SK-N-SH (cell line): Measurements from ENCODE around the gene C8G. TPM values are rescaled to one million over a fixed set of nuclear protein-coding genes. Genes with fewer than 3 reads are reported as not detected.

ENCODE experiments used
- CTCF ChIA-PET: fragments of 300-600, 350-600 bp; formaldehyde crosslinking; extraction: SDS; loops from one replicate; lab custom pipeline; 2021; lab: Yijun Ruan, JAX
- POLR2A ChIA-PET: fragments of 350-600 bp; sonication (Branson Sonifier 250); formaldehyde crosslinking; extraction: SDS; loops from one replicate; lab custom pipeline; 2020; ENCODE audit warnings: antibody characterized with exemption, inconsistent platforms; lab: Yijun Ruan, JAX
- DNase-seq: peaks from one replicate; pipeline ENCODE4 v3.0.0; 2012
- H2AFZ ChIP-seq: fragments of 200-600 bp; sonication (generic); 2 replicates; pipeline ENCODE4 v1.8.1; 2016; ENCODE audit warnings: antibody characterized with exemption, mild to moderate bottlenecking, low read depth
- H3F3A ChIP-seq: fragments of 200-600 bp; sonication (generic); replicated peaks from 2 replicates; pipeline ENCODE3; 2016; ENCODE audit warnings: antibody characterized with exemption, mild to moderate bottlenecking; ENCODE audit not compliant: insufficient read depth
- H3K27ac ChIP-seq, 2 experiments: fragments of 200-500 bp in 1 of 2; fragments of 200-600 bp in 1 of 2; sonication (Bioruptor generic) in 1 of 2; sonication (generic), shearing (Covaris generic) in 1 of 2; 2 replicates each; pipeline versions ENCODE4 v1.5.1 to v1.6.1; 2014 to 2016; ENCODE audit warnings: low read depth in 2 of 2, inconsistent platforms in 1 of 2, low read length in 1 of 2, mild to moderate bottlenecking in 1 of 2, mixed read lengths in 1 of 2
- H3K27me3 ChIP-seq: fragments of 200-600 bp; sonication (generic), shearing (Covaris generic); 2 replicates; pipeline ENCODE4 v1.6.1; 2016; ENCODE audit warnings: mixed run types; ENCODE audit not compliant: insufficient read depth
- H3K36me3 ChIP-seq, 2 experiments: fragments of 200-500 bp in 1 of 2; fragments of 200-600 bp in 1 of 2; sonication (Bioruptor generic) in 1 of 2; sonication (generic) in 1 of 2; replicated peaks in 1 of 2; 2 replicates each; pipeline versions ENCODE3 to v1.5.1; 2014 to 2016; ENCODE audit warnings: low read length in 1 of 2, mild to moderate bottlenecking in 1 of 2; ENCODE audit not compliant: insufficient read depth in 2 of 2, control insufficient read depth in 1 of 2
- H3K4me1 ChIP-seq, 2 experiments: fragments of 200-500 bp in 1 of 2; fragments of 200-600 bp in 1 of 2; sonication (Bioruptor generic) in 1 of 2; sonication (generic), shearing (Covaris generic) in 1 of 2; 2 replicates each; pipeline versions ENCODE4 v1.5.1 to v1.6.1; 2014 to 2016; ENCODE audit warnings: low read depth in 1 of 2, low read length in 1 of 2, mixed run types in 1 of 2; ENCODE audit not compliant: insufficient read depth in 2 of 2, control insufficient read depth in 1 of 2
- H3K4me2 ChIP-seq: fragments of 200-600 bp; sonication (generic), shearing (Covaris generic); 2 replicates; pipeline ENCODE4 v1.6.1; 2017; ENCODE audit warnings: mixed run types
- H3K4me3 ChIP-seq, 2 experiments: fragments of 200-500 bp in 1 of 2; fragments of 200-600 bp in 1 of 2; sonication (Bioruptor generic) in 1 of 2; sonication (generic), shearing (Covaris generic) in 1 of 2; 2 replicates each; pipeline versions ENCODE4 v1.5.1 to v1.8.1; 2014 to 2016; ENCODE audit warnings: low read depth in 2 of 2, inconsistent platforms in 1 of 2, low read length in 1 of 2, mild to moderate bottlenecking in 1 of 2, mixed read lengths in 1 of 2, moderate library complexity in 1 of 2
- H3K79me2 ChIP-seq: fragments of 200-600 bp; sonication (generic); 2 replicates; pipeline ENCODE4 v1.8.1; 2017; ENCODE audit warnings: mild to moderate bottlenecking; ENCODE audit not compliant: insufficient read depth
- H3K9ac ChIP-seq: fragments of 200-600 bp; sonication (generic); 2 replicates; pipeline ENCODE4 v1.6.1; 2017; ENCODE audit warnings: mixed run types
- H3K9me2 ChIP-seq: fragments of 200-600 bp; sonication (generic); 2 replicates; pipeline ENCODE4 v1.6.1; 2017; ENCODE audit warnings: mixed run types
- H3K9me3 ChIP-seq: fragments of 200-600 bp; sonication (generic); 2 replicates; pipeline ENCODE4 v1.6.1; 2017; ENCODE audit warnings: mixed run types, mild to moderate bottlenecking, moderate library complexity
- H4K20me1 ChIP-seq: fragments of 200-600 bp; sonication (generic); 2 replicates; pipeline ENCODE4 v1.6.1; 2017; ENCODE audit warnings: mild to moderate bottlenecking, mixed run types; ENCODE audit not compliant: insufficient read depth
- CHD2 ChIP-seq: fragments of 150-350 bp; IDR thresholded peaks from 2 replicates; pipeline ENCODE4 v1.6.1; 2018; ENCODE audit warnings: low read length; ENCODE audit not compliant: partially characterized antibody
- CTCF ChIP-seq: fragments of 200-600 bp; sonication (generic); IDR thresholded peaks from 2 replicates; pipeline ENCODE4 v1.6.1; 2017; ENCODE audit warnings: antibody characterized with exemption, mild to moderate bottlenecking, moderate library complexity
- EZH2phosphoT487 ChIP-seq: fragments of 200-600 bp; sonication (generic); IDR thresholded peaks from 2 replicates; pipeline ENCODE4 v1.6.1; 2017; ENCODE audit warnings: low read depth, mixed run types, mild to moderate bottlenecking, antibody characterized with exemption, moderate library complexity, borderline replicate concordance
- FOXM1 ChIP-seq: IDR thresholded peaks from 2 replicates; pipeline ENCODE4 v1.4.0; 2012; ENCODE audit warnings: low read depth, mild to moderate bottlenecking
- GATA2 ChIP-seq: sonication (generic); formaldehyde crosslinking; IDR thresholded peaks from 2 replicates; pipeline ENCODE4 v1.5.0; 2020; ENCODE audit warnings: mild to moderate bottlenecking, missing genetic modification reagents
- MEF2A ChIP-seq: IDR thresholded peaks from 2 replicates; pipeline ENCODE4 v1.4.0; 2012; ENCODE audit warnings: low read depth, borderline replicate concordance
- MXI1 ChIP-seq: IDR thresholded peaks from 2 replicates; pipeline ENCODE4 v1.6.1; 2012; ENCODE audit warnings: mild to moderate bottlenecking, low read depth, low read length, improper control_type of control experiment
- NFIC ChIP-seq: IDR thresholded peaks from 2 replicates; pipeline ENCODE4 v1.4.0; 2012; ENCODE audit warnings: borderline replicate concordance
- RAD21 ChIP-seq: IDR thresholded peaks from 2 replicates; pipeline ENCODE4 v1.6.1; 2012; ENCODE audit warnings: mild to moderate bottlenecking, low read length
- REST ChIP-seq: IDR thresholded peaks from 2 replicates; pipeline ENCODE4 v1.6.1; 2012; ENCODE audit warnings: mild to moderate bottlenecking, low read depth, low read length, moderate library complexity
- TAF1 ChIP-seq: IDR thresholded peaks from 2 replicates; pipeline ENCODE4 v1.6.1; 2012; ENCODE audit warnings: low read depth, mild to moderate bottlenecking, low read length, moderate library complexity, borderline replicate concordance
- TEAD4 ChIP-seq: IDR thresholded peaks from 2 replicates; pipeline ENCODE4 v1.4.0; 2012; ENCODE audit warnings: mild to moderate bottlenecking, borderline replicate concordance; ENCODE audit not compliant: insufficient read depth
- USF2 ChIP-seq: fragments of 150-350 bp; IDR thresholded peaks from 2 replicates; pipeline ENCODE4 v1.6.1; 2017; ENCODE audit warnings: antibody characterized with exemption, low read length, low read depth, borderline replicate concordance
- YY1 ChIP-seq: IDR thresholded peaks from 2 replicates; pipeline ENCODE4 v1.4.0; 2012; ENCODE audit warnings: low read depth, mild to moderate bottlenecking
- WGBS: methylation state at CpG from one replicate; pipeline ENCODE4 v1.1.6; 2017; ENCODE audit warnings: low lambda C conversion rate; 5-methylcytosine and 5-hydroxymethylcytosine counted together
- polyA plus RNA-seq, 3 experiments: library from polyadenylated mRNA; depleted of rRNA; stranded (reverse); fragments of >200 nt; gene quantifications; 2 replicates each; pipeline ENCODE4 v1.2.3, GENCODE V29; 2012

C8G gene
- polyA plus RNA-seq, 1 of the 3 experiments (the other 2 are of a cell fraction): 0.28 TPM

DNA sequence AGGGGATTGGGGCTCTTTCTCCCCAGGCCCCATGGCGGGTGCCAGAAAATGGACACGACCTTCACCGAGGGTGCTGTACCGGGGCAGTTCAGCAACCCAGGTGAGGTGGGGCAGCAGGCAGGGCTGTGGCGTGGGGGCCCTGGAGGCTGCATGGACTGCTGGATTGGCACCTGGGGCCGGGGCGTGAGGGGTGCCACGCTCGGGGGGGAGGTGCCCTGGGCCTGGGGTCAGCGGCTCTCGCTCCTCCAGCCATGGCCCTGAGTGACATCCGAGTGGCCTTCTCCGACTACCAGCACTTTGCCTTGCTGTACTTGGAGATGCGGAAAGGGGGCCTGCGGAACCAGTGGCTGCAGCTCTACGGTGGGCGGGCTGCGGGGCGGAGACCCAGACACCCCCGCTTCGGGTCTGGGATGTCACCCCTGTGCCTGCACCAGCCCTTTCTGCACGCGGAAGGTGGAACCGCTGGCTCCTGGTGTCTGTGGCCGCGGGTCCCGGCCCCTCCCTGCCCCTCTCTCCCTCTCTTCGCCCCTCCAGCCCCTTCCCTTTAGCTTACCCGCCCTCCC lies 39.5 kb downstream of the C8G start:
- 58% methylated on average over 5 of the region's 29 CpGs for WGBS
- TF ChIP-seq MEF2A: no peak
- no peak for TF ChIP-seq NFIC
- no peak for TF ChIP-seq TAF1
- no peak for TF ChIP-seq FOXM1
- no peak for TF ChIP-seq TEAD4
- TF ChIP-seq CHD2: no peak
- no peak for TF ChIP-seq MXI1
- no peak for TF ChIP-seq GATA2
- TF ChIP-seq USF2: no peak
- no peaks in the 10 kb centered on the region for H4K20me1 ChIP-seq
- H3K9me3 ChIP-seq: no peaks in the 10 kb centered on the region
- H3K4me1 ChIP-seq: peaks cover 0 to 5% of the 10 kb centered on the region in 2 experiments; a peak in 1 of 4 replicates
- no peak overlapping the region for H3K4me3 ChIP-seq
- ChIA-PET CTCF (no interaction called here), POLR2A (no interaction called here)
- no peak for DNase-seq
- H3K4me2 ChIP-seq: no peak overlapping the region
- H3K9ac ChIP-seq: no peak overlapping the region
- H3K36me3 ChIP-seq: no peaks in the 10 kb centered on the region
- no peak overlapping the region for H2AFZ ChIP-seq
- no peaks in the 10 kb centered on the region for H3K9me2 ChIP-seq
- no peaks in the 10 kb centered on the region for H3K27me3 ChIP-seq
- no peak overlapping the region for H3K27ac ChIP-seq
- no peaks in the 10 kb centered on the region for H3K79me2 ChIP-seq
- peaks cover 1% of the 10 kb centered on the region for H3F3A ChIP-seq

- Histone ChIP-seq H4K20me1 (no peaks in the 10 kb centered on the region), H3K4me3 (no peak overlapping the region), H3K9ac (no peak overlapping the region), H3K36me3 (no peaks in the 10 kb centered on the region), H3K9me2 (no peaks in the 10 kb centered on the region), H3K4me1 (peaks cover 0 to 5% of the 10 kb centered on the region in 2 experiments; a peak in 1 of 4 replicates), H2AFZ (no peak overlapping the region), H3K9me3 (no peaks in the 10 kb centered on the region), H3K27ac (no peak overlapping the region), H3K79me2 (no peaks in the 10 kb centered on the region), H3F3A (no peaks in the 10 kb centered on the region), H3K4me2 (no peak overlapping the region), H3K27me3 (no peaks in the 10 kb centered on the region)
- POLR2A ChIA-PET: no interaction called here
- no peak for DNase-seq
- no peak for TF ChIP-seq MXI1
- TF ChIP-seq CTCF: no peak
- TF ChIP-seq EZH2phosphoT487: no peak
- no peak for TF ChIP-seq YY1
- no peak for TF ChIP-seq RAD21
- TF ChIP-seq REST: no peak
- TF ChIP-seq FOXM1: no peak
- no peak for TF ChIP-seq USF2
- WGBS: 96% methylated on average over 9 of the region's 48 CpGs
- CTCF ChIA-PET: interaction anchor here (1.1 to 1.2 kb wide), 2 partner anchors 41 to 44 kb away, joined by 3 read pairs; partner anchors contain the start of gene FBXW5
Measured at GRCh38 chr9:136985027-136985602, 40.1 kb downstream of the C8G start.
